Measurements from ENCODE around the gene RAB7A. TPM values are rescaled to one million over a fixed set of nuclear protein-coding genes. Genes with fewer than 3 reads are reported as not detected.

Gene RAB7A
- total RNA-seq, 4 donors from 2014 or later: 70.7 to 109 (median 92.3) TPM

DNA sequence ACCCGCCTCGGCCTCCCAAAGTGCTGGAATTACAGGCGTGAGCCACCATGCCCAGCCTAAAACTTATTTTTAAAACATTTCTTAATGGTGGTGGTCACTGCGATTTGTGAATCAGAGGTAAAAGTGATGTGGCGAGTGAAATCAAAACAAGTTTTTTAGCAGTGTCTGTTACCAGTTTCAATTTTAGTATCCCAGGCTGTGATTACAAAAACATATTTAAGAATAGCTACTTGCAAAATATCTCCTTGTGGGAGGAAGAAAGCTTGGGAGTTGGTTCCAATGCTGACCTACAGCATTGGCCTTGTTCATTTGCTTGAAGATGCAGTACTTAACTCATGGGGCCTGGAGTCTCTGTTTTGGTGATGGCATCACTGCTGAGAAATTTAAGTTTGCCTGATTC, 4.5 kb downstream of the RAB7A start:
- H3K4me3 ChIP-seq: no peak overlapping the region
- no peaks in the 10 kb centered on the region for H3K9me3 ChIP-seq
- H3K27me3 ChIP-seq: no peaks in the 10 kb centered on the region
- 72 to 88% methylated on average over 5 of the region's 5 CpGs for WGBS, 2 donors
- H3K4me1 ChIP-seq: peaks cover 15 to 90% (median 38%) of the 10 kb centered on the region in 3 donors
- TF ChIP-seq CTCF (IDR thresholded peaks at IDR 0.05) (no peak), POLR2A (IDR thresholded peaks at IDR 0.05) (no peak)
- intact Hi-C loops (cut with DNase I): no loop called here
- no peaks in the 10 kb centered on the region for H3K36me3 ChIP-seq
- H3K27ac ChIP-seq: peak overlapping the region in 2 of 4 donors; percentile 9 to 19
- no peak for DNase-seq

- TF ChIP-seq CTCF (IDR thresholded peaks at IDR 0.05): no peak
- TF ChIP-seq POLR2A (IDR thresholded peaks at IDR 0.05): no peak
- 64 to 72% methylated on average over 3 of the region's 3 CpGs for WGBS, 2 donors
- no peak overlapping the region for H3K4me3 ChIP-seq
- intact Hi-C loops (cut with DNase I): no loop called here
- DNase-seq: no peak
- H3K27ac ChIP-seq: no peak overlapping the region
- H3K27me3 ChIP-seq: no peaks in the 10 kb centered on the region
- H3K9me3 ChIP-seq: no peaks in the 10 kb centered on the region
- H3K4me1 ChIP-seq: peaks cover 0 to 92% (median 31%) of the 10 kb centered on the region in 3 donors
- peaks cover 0 to 27% (median 0%) of the 10 kb centered on the region in 3 donors for H3K36me3 ChIP-seq
Observed at GRCh38 chr3:128734523-128735189, 8.7 kb downstream of the RAB7A start.

- no peaks in the 10 kb centered on the region for H3K27me3 ChIP-seq
- TF ChIP-seq CTCF (IDR thresholded peaks at IDR 0.05) (no peak), POLR2A (IDR thresholded peaks at IDR 0.05) (no peak)
- no peak overlapping the region for H3K27ac ChIP-seq
- peaks cover 0 to 32% (median 0%) of the 10 kb centered on the region in 3 donors for H3K36me3 ChIP-seq
- no peak for DNase-seq
- no peak overlapping the region for H3K4me3 ChIP-seq
- intact Hi-C loops (cut with DNase I): no loop called here
- H3K9me3 ChIP-seq: no peaks in the 10 kb centered on the region
- peaks cover 0 to 85% (median 30%) of the 10 kb centered on the region in 3 donors for H3K4me1 ChIP-seq
Observed at GRCh38 chr3:128735287-128735686, 9.3 kb downstream of the RAB7A start.

- no peak for DNase-seq
- Histone ChIP-seq H3K4me3 (no peak overlapping the region), H3K9me3 (no peaks in the 10 kb centered on the region), H3K36me3 (peaks cover 0 to 32% (median 0%) of the 10 kb centered on the region in 3 donors), H3K27me3 (no peaks in the 10 kb centered on the region), H3K4me1 (peaks cover 0 to 79% (median 24%) of the 10 kb centered on the region in 3 donors), H3K27ac (no peak overlapping the region)
- intact Hi-C loops (cut with DNase I): no loop called here
- WGBS, 2 donors: 39 to 41% methylated on average over 2 of the region's 2 CpGs
- no peak for TF ChIP-seq POLR2A (IDR thresholded peaks at IDR 0.05)
- no peak for TF ChIP-seq CTCF (IDR thresholded peaks at IDR 0.05)
Observed at GRCh38 chr3:128735884-128736283, 9.9 kb downstream of the RAB7A start.

GRCh38 chr3:128736601-128737000, 10.6 kb downstream of the RAB7A start:
- DNase-seq: no peak
- H3K27ac ChIP-seq: peak overlapping the region in 1 of 4 donors; percentile 7
- H3K9me3 ChIP-seq: no peaks in the 10 kb centered on the region
- TF ChIP-seq CTCF (IDR thresholded peaks at IDR 0.05) (no peak), POLR2A (IDR thresholded peaks at IDR 0.05) (no peak)
- no peaks in the 10 kb centered on the region for H3K27me3 ChIP-seq
- no peak overlapping the region for H3K4me3 ChIP-seq
- WGBS, 2 donors: 50 to 51% methylated on average over 3 of the region's 3 CpGs
- H3K36me3 ChIP-seq: peaks cover 0 to 34% (median 0%) of the 10 kb centered on the region in 3 donors
- intact Hi-C loops (cut with DNase I): no loop called here
- H3K4me1 ChIP-seq: peaks cover 0 to 72% (median 20%) of the 10 kb centered on the region in 3 donors
